Suprapubic skin (tissue), 4 donors: ENCODE results near the gene SHANK3.
"Not testable (repeated sequence)": the region's sequence is repeated elsewhere in the genome, so short reads cannot be mapped to it uniquely, and the experiment has no call there.

Source experiments
- EP300 ChIP-seq: sonication (generic); formaldehyde crosslinking; IDR thresholded peaks from one replicate; pipeline ENCODE4 v1.6.1; 2017; ENCODE audit warnings: antibody characterized with exemption
- POLR2A ChIP-seq, 2 donors: fragments of 450-650 bp; IDR thresholded peaks; one replicate each; pipeline ENCODE4 v1.6.1; 2017; ENCODE audit warnings: antibody characterized with exemption in 2 of 2, mild to moderate bottlenecking in 2 of 2, moderate library complexity in 2 of 2
- POLR2AphosphoS5 ChIP-seq, 3 donors: sonication (generic); formaldehyde crosslinking; IDR thresholded peaks; one replicate each; pipeline ENCODE4 v1.6.1; 2017; ENCODE audit warnings: antibody characterized with exemption in 3 of 3
- TF ChIP-seq, protein P1 (sequence below), 2 donors: fragments of 200-600 bp in 1 of 2; fragments of 450-650 bp in 1 of 2; sonication (generic) in 1 of 2; IDR thresholded peaks; one replicate each; pipeline ENCODE4 v1.5.1; 2016 to 2019; ENCODE audit warnings: antibody characterized with exemption in 2 of 2, mild to moderate bottlenecking in 1 of 2, moderate library complexity in 1 of 2

DNA sequence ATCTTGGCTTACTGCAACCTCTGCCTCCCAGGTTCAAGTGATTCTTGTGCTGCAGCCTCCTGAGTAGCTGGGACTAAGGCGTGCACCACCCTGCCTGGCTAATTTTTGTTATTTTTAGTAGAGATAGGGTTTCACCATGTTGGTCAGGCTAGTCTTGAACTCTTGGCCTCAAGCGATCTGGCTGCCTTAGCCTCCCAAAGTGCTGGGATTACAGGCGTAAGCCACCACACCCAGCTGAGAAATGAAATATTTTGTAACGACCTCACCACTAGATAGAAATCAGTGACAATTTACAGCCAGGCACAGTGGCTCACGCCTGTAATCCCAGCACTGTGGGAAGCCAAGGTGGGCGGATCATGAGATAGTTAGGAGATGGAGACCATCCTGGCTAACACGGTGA, 12.9 kb upstream of the SHANK3 start:
- not testable (repeated sequence) for TF ChIP-seq EP300; POLR2A (IDR thresholded peaks at IDR 0.05); POLR2AphosphoS5 (IDR thresholded peaks at IDR 0.05)
- TF ChIP-seq, protein P1, sequence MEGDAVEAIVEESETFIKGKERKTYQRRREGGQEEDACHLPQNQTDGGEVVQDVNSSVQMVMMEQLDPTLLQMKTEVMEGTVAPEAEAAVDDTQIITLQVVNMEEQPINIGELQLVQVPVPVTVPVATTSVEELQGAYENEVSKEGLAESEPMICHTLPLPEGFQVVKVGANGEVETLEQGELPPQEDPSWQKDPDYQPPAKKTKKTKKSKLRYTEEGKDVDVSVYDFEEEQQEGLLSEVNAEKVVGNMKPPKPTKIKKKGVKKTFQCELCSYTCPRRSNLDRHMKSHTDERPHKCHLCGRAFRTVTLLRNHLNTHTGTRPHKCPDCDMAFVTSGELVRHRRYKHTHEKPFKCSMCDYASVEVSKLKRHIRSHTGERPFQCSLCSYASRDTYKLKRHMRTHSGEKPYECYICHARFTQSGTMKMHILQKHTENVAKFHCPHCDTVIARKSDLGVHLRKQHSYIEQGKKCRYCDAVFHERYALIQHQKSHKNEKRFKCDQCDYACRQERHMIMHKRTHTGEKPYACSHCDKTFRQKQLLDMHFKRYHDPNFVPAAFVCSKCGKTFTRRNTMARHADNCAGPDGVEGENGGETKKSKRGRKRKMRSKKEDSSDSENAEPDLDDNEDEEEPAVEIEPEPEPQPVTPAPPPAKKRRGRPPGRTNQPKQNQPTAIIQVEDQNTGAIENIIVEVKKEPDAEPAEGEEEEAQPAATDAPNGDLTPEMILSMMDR (IDR thresholded peaks at IDR 0.05), result not testable (repeated sequence)
